ENCODE results near the gene EPDR1.

DNA sequence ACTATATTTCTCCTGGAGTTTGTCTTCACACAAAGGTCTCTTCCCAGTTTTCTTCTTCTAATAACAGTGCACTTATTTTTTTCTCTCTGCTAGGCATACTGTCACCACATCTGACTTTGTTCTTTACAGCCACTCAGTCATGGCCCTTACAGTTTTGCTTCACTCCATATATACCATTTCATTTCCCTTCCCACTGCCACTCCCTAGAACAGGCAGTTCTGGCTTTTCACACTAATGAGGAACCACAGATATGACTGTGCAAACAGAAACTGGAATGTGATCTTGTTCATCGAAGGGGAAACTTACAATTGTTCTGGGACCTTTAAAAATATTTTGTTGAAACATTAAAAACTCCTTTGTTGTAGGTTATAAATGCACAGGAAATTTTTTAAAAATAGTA lies 67.3 kb downstream of the EPDR1 start:
- no peak for TF ChIP-seq POLR2AphosphoS5 (IDR thresholded peaks at IDR 0.05)
- no peak for TF ChIP-seq CTCF (IDR thresholded peaks at IDR 0.05)
